Right lobe of liver (tissue), 4 donors: ENCODE data around the gene AVP.

Experiments used
- CTCF ChIP-seq, 4 donors: fragments of 200-600 bp in 3 of 4; fragments of 450-650 bp in 1 of 4; IDR thresholded peaks; one replicate each; pipeline versions ENCODE4 v1.5.1 to v1.8.0; 2016 to 2022; ENCODE audit warnings: antibody characterized with exemption in 4 of 4, mild to moderate bottlenecking in 2 of 4
- POLR2A ChIP-seq: fragments of 450-650 bp; IDR thresholded peaks from one replicate; pipeline ENCODE4 v1.6.1; 2017; ENCODE audit warnings: antibody characterized with exemption, mild to moderate bottlenecking
- donor health status: DM: no; HTN: no; CAD: no.
- donor health status: DM: no; HTN: no; CAD: no.
- donor health status: DM: no; HTN: yes; CAD: no.

DNA sequence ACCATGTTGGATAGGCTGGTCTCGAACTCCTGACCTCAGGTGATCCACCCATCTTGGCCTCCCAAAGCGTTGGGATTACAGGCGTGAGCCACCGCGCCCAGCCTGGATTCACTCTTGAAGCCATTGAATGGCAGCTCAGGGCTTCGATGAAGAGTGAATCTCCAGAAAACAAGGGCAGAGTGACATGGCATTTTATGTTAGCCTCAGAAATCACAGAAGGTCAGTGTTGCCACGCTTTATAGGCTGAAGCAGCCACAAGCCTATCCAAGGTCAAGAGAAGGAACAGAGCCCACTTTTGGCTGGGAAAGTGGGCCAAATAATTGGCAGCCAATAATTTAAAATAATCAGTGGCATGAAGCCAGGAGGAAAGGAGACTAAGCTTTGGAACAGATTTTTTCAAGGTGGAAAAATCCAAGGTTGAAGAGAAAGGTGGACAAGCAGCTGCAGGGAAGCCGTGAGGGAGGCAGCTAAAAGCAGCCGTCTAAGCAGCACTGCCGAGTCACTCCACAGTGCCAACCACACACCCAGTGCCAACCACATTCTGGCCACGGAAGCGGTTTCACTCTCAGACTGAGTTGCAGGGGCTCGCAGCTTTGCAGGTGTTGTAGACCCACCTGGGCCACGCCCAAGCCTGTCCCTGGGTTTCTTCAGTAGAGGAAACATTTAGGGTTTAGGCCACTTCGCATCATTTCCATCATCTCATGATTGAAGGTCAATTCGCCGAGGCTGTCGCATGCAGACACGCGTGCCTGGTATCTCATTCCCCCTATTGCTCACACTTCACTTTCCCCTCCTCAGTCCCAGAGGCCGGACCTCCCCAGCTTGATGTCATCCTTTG lies 17.4 kb upstream of the AVP start:
- no peak for TF ChIP-seq CTCF (IDR thresholded peaks at IDR 0.05)
- TF ChIP-seq POLR2A, result no peak
